ENCODE measurements around the gene RRP7A.

DNA sequence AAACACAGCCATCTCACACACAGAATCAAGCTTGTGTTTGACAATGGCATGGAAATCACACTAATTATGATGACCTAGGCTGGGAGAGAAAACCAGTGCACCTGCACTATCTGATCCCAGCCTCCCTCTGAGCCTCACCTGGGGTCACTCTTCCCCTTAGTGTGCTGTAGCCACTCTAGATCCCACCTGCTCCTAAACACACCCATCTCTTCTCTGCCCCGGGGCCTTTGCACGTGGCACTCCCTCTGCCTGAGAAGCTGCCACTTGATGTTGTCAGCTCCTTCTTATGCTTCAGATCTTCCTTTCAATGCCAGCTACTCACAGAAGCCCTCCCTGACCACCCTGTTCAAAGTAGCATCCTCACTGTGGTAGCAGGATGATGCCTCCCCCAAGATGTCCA, 44.5 kb downstream of the RRP7A start:
- TF ChIP-seq, protein P1, sequence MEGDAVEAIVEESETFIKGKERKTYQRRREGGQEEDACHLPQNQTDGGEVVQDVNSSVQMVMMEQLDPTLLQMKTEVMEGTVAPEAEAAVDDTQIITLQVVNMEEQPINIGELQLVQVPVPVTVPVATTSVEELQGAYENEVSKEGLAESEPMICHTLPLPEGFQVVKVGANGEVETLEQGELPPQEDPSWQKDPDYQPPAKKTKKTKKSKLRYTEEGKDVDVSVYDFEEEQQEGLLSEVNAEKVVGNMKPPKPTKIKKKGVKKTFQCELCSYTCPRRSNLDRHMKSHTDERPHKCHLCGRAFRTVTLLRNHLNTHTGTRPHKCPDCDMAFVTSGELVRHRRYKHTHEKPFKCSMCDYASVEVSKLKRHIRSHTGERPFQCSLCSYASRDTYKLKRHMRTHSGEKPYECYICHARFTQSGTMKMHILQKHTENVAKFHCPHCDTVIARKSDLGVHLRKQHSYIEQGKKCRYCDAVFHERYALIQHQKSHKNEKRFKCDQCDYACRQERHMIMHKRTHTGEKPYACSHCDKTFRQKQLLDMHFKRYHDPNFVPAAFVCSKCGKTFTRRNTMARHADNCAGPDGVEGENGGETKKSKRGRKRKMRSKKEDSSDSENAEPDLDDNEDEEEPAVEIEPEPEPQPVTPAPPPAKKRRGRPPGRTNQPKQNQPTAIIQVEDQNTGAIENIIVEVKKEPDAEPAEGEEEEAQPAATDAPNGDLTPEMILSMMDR (IDR thresholded peaks at IDR 0.05; ENCODE audit: low read length), result no peak
- no peak for TF ChIP-seq EZH2 (IDR thresholded peaks at IDR 0.05; ENCODE audit: borderline replicate concordance, low read length)

All from OCI-LY1 (cell line).